ENCODE data around the gene HMCN2.

Gene HMCN2

GRCh38 chr9:130366072-130366471 lies 100.5 kb downstream of the HMCN2 start:
- no peak for DNase-seq (ENCODE audit: low read depth, low spot score)

GRCh38 chr9:130366888-130367550 lies 101.5 kb downstream of the HMCN2 start:
- DNase-seq (ENCODE audit: low read depth, low spot score): no peak

- no peak for DNase-seq (ENCODE audit: low read depth, low spot score)
Measured at GRCh38 chr9:130368631-130369103, 103.1 kb downstream of the HMCN2 start.

- no peak for DNase-seq (ENCODE audit: low read depth, low spot score)
Measured at GRCh38 chr9:130370226-130370625, 104.7 kb downstream of the HMCN2 start.

GRCh38 chr9:130371196-130371966 lies 105.8 kb downstream of the HMCN2 start:
- DNase-seq (ENCODE audit: low read depth, low spot score): no peak

- no peak for DNase-seq (ENCODE audit: low read depth, low spot score)
Measured at GRCh38 chr9:130372057-130372456, 106.5 kb downstream of the HMCN2 start.

- no peak for DNase-seq (ENCODE audit: low read depth, low spot score)
Measured at GRCh38 chr9:130373679-130374325, 108.2 kb downstream of the HMCN2 start.

GRCh38 chr9:130377612-130378011 lies 112.1 kb downstream of the HMCN2 start:
- DNase-seq (ENCODE audit: low read depth, low spot score): no peak

GRCh38 chr9:130378875-130379648 lies 113.5 kb downstream of the HMCN2 start:
- DNase-seq (ENCODE audit: low read depth, low spot score): no peak

- DNase-seq (ENCODE audit: low read depth, low spot score): no peak
Measured at GRCh38 chr9:130379649-130379970, 114.0 kb downstream of the HMCN2 start.

- DNase-seq (ENCODE audit: low read depth, low spot score): no peak
Measured at GRCh38 chr9:130380920-130381469, 115.4 kb downstream of the HMCN2 start.

- no peak for DNase-seq (ENCODE audit: low read depth, low spot score)
Measured at GRCh38 chr9:130381660-130382059, 116.1 kb downstream of the HMCN2 start.

GRCh38 chr9:130382096-130382495 lies 116.5 kb downstream of the HMCN2 start:
- no peak for DNase-seq (ENCODE audit: low read depth, low spot score)

- DNase-seq (ENCODE audit: low read depth, low spot score): no peak
Measured at GRCh38 chr9:130382636-130383349, 117.2 kb downstream of the HMCN2 start.

GRCh38 chr9:130383350-130383715 lies 117.8 kb downstream of the HMCN2 start:
- DNase-seq (ENCODE audit: low read depth, low spot score): no peak

GRCh38 chr9:130383979-130384676 lies 118.6 kb downstream of the HMCN2 start:
- no peak for DNase-seq (ENCODE audit: low read depth, low spot score)

GRCh38 chr9:130385257-130385656 lies 119.7 kb downstream of the HMCN2 start:
- no peak for DNase-seq (ENCODE audit: low read depth, low spot score)

GRCh38 chr9:130387398-130387797 lies 121.8 kb downstream of the HMCN2 start:
- no peak for DNase-seq (ENCODE audit: low read depth, low spot score)

GRCh38 chr9:130387905-130388304 lies 122.3 kb downstream of the HMCN2 start:
- DNase-seq (ENCODE audit: low read depth, low spot score): no peak

- DNase-seq (ENCODE audit: low read depth, low spot score): no peak
Measured at GRCh38 chr9:130390390-130390789, 124.8 kb downstream of the HMCN2 start.

Data from activated naive CD8-positive, alpha-beta T cell treated with anti-CD3 and anti-CD28 coated beads, Interleukin-2, amount 50 U/mL, for 16 hours (primary cell).